ENCODE results near the gene LPXN.

The LPXN gene

GRCh38 chr11:58575377-58576020 lies at the start of gene LPXN:
Gene LPXN (minus strand): TSS chr11:58575856. CDS start chr11:58575772, 84 bp downstream.
- DNase-seq, result no peak

GRCh38 chr11:58625086-58625485 lies 49.4 kb upstream of the LPXN start:
- DNase-seq, result no peak

DNA sequence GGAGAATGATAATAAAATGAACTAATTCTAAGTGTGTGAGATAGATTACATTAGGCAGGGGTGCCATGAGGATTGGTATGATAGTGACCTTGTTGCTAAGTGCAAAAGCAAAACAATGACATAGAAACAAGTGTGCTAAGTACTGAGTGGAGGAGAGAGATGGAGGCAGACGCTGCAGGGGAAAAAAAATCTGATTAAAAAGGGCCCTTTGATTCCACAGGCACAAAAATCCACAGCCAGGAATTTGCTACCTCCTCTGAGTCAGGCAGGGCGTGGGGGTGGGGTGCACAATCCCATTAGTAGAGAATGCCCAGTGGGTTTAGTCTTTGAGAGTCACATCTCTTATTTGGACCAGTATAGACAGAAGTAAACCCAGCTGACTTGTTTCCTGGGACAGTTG lies 46.7 kb upstream of the LPXN start, which contains the start of gene CNTF:
Gene CNTF, plus strand, starts transcription at position 322 of the 400 bp plus-strand sequence. CDS start 88 bp downstream, outside the sequence.
- DNase-seq, result no peak

DNA sequence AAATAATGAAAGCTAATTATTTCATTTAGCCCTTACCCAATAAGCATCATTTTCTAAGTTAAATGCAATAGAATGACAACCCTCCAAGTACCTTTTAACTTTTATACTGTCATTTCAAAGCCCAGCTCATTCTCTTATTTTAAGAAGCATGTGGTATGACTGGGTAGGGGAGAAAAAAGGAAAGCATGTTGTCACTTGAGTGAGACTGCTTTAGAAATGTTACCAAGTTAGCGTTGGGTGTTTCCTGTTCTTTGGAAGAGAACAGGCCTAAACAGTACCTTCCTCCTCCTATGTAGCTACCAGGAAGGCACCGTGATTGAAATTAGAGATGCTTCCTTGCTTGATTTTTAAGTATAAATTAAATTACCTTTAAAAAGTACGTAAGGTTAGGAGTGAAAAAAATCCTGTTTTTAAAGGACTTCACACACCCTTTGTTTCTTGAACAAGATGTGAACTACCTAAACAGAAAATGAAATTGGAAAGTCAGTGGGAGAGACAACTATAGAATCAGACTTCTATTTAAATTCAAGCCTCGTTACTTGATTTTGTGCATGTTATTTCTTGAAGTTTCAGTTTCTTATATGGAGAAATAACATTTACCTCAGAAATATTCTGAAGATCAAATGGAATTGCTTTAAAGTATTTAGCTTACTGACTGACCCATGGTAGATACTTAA lies 46.1 kb upstream of the LPXN start:
- DNase-seq, result no peak

DNA sequence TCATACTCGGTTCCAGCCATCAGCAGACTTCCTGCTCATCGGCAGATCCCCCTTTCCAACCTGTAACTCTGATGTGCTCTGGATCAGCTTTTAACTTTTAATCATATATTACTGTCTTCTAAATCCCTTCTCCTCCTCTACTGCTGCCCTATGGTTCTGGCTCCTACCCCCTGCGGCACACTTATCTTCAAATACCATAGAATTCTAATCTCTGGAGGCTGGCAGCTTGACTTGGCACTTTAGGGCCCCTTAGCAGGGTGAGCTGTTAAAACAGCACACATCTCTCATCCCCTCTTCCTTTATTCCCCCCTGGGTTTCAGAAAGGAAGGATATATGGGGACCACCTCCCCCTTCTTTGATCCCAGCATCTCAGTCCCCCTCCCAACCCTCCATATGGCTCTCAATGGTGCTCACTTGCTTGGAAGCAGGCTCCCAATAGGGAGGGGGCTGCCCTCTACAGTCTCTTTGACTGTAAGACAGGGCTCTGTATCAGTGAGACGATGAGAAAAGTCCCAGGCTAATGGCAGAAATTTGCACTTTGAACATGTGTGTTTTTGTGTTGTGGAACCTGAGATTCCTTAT lies 42.4 kb upstream of the LPXN start:
- no peak for DNase-seq

DNA sequence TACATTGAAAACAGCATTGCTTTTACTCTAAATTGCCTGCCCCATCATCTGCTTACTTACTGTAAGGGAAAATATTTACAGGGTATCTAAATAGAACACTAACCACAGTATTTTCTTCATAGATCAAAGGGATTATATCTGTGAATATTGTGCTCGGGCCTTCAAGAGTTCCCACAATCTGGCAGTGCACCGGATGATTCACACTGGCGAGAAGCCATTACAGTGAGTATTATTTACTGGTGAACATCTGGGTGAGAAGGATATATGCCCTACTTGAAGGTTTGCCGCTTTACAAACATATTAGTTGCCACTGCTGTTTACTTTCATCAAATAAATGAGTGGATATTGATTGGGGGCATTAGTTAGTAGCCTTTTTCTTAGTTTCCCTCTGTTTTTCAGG lies 40.9 kb upstream of the LPXN start:
- no peak for DNase-seq

DNA sequence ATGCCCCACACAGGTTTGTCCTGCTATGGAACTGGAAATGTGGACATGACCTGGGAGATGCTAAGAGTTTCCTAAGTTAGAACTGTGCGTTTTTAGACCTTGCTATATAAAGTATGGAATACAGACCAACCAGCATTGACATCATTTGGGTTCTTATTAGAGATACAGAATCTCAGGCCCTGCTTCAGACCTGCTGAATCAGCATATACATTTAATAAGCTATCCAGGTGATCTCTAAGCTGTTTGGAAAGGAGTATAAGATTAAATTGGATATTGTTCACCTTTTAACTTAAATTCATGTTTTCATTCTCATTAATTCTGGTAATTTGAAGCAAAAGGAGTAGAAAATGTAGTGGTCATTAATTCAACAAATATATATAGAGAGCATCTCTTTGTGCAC lies 39.9 kb upstream of the LPXN start:
- DNase-seq, result no peak

DNA sequence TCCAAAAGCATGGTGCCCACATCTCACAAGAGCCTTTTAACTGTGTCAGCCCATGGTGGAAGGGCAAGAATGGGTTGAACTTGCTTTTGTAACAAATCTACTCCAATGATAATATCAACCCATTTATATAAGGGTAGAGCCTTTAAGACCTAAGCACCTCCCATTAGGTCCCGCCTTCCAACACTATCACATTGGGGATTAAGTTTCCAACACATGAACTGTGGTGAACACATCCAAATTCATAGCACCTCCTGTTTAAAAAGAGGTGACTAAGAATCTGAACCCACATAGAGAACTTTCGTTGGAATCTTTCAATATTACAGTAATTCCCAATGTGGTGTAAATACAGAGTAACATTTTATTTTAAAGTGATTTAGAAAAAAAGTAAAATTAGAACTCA lies 37.6 kb upstream of the LPXN start:
- DNase-seq, result no peak

GRCh38 chr11:58609723-58610122 lies 34.1 kb upstream of the LPXN start:
- DNase-seq, result no peak

- no peak for DNase-seq
These were observed 32.7 kb upstream of the LPXN start for GRCh38 chr11:58608331-58608730.

- DNase-seq, result no peak
These were observed 31.5 kb upstream of the LPXN start for GRCh38 chr11:58606930-58607714.

- no peak for DNase-seq
These were observed 24.9 kb upstream of the LPXN start for GRCh38 chr11:58600510-58600909.

- no peak for DNase-seq
These were observed 22.0 kb upstream of the LPXN start for GRCh38 chr11:58597486-58598144.

- DNase-seq, result no peak
These were observed 21.0 kb upstream of the LPXN start for GRCh38 chr11:58596621-58597020.

- DNase-seq, result no peak
These were observed 19.2 kb upstream of the LPXN start for GRCh38 chr11:58594826-58595225.

- DNase-seq, result peak; percentile 84
These were observed 17.3 kb upstream of the LPXN start for GRCh38 chr11:58592760-58593472.

DNA sequence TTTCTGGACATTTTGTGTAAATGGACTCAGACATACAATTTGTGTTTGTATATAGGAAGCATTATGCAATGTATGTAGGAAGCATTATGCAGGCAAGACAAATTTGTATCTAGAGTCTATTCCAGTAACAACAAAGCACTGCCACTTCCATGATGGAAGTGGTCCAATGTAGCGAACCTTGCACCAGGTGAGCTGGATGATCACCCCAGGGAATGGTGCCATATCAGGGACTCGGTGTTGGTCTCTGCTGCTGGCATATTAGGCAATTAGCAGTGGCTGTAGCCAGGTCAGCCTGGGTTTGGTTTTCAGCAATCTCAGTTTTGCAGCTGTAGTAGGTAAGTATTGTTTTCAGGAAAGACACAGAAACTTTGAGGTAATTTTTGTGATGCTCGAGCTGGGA lies 16.0 kb upstream of the LPXN start:
- DNase-seq, result no peak

DNA sequence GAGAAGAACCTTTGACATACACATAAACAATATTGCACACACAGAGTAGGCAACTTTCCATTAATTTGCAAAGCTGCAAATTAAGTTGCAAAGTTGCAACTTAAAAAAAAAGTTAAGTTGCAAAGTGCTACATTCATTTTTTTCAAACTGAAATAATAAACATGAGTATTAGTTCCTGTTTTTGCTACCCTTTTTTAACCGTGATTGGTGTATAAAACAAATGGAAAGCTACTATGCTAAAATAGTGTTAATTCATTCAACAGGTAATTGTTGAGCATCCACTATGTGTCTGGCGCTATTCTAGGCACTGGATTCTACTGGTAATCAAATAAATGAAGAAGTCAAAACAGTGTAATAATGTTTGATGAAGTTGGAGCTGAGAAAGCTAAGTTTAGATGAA lies 11.3 kb upstream of the LPXN start:
- DNase-seq, result no peak

- no peak for DNase-seq
These were observed 6.8 kb upstream of the LPXN start for GRCh38 chr11:58582437-58582836.

- DNase-seq, result no peak
These were observed 4.7 kb upstream of the LPXN start for GRCh38 chr11:58580311-58580710.

- peak; percentile 77 for DNase-seq
These were observed 3.8 kb upstream of the LPXN start for GRCh38 chr11:58579192-58580129.

Data from NCI-H510A treated with DMSO at 0.1 percent for 48 hours (cell line).